Cardiac muscle cell (in vitro differentiated cells and primary cell): ENCODE data around the gene NUP205. TPM values are rescaled to one million over a fixed set of nuclear protein-coding genes. Genes with fewer than 3 reads are reported as not detected.

Source experiments
- DNase-seq, 2 donors: peaks; one replicate each; pipeline versions ENCODE4 v3.0.0 to v3.0.0-alpha.2; 2010 to 2017; ENCODE audit warnings: low read depth in 1 of 2, low spot score in 1 of 2
- H3K27ac ChIP-seq: fragments of 200-600 bp; sonication (generic); 2 replicates; pipeline ENCODE4 v1.5.1; 2016
- H3K27me3 ChIP-seq: fragments of 200-600 bp; sonication (generic); 2 replicates; pipeline ENCODE4 v1.6.0; 2016; ENCODE audit warnings: control low read depth
- H3K36me3 ChIP-seq: fragments of 200-600 bp; sonication (generic); 2 replicates; pipeline ENCODE4 v1.5.1; 2016; ENCODE audit warnings: control low read depth
- H3K4me1 ChIP-seq: fragments of 200-600 bp; sonication (generic); 2 replicates; pipeline ENCODE4 v1.8.1; 2017; ENCODE audit warnings: low read depth, mild to moderate bottlenecking, mixed run types
- H3K4me3 ChIP-seq: fragments of 200-600 bp; sonication (generic); 2 replicates; pipeline ENCODE4 v1.5.1; 2016; ENCODE audit warnings: mild to moderate bottlenecking
- H3K9me3 ChIP-seq: fragments of 200-600 bp; sonication (generic); 2 replicates; pipeline ENCODE4 v1.5.1; 2017; ENCODE audit warnings: low read depth, mild to moderate bottlenecking, control low read depth
- polyA plus RNA-seq: library from polyadenylated mRNA; unstranded; fragments of >200 nt; fragmentation: Nextera tagmentation; extraction: Ambion mirVana; gene quantifications from 2 replicates; pipeline ENCODE4 v1.2.1, GENCODE V29; 2016
- total RNA-seq: library from RNA; depleted of rRNA; stranded (reverse); fragments of >200 nt; gene quantifications from 2 replicates; pipeline ENCODE4 v1.2.3, GENCODE V29; 2016
- TF ChIP-seq, protein P1 (sequence below): IDR thresholded peaks from 2 replicates; pipeline ENCODE4 v1.5.1; 2012; ENCODE audit warnings: low read depth, mild to moderate bottlenecking, low read length

The NUP205 gene
- total and polyA plus RNA-seq, 2 experiments from 2014 or later = 21.8 to 33.9 TPM

- TF ChIP-seq, protein P1, sequence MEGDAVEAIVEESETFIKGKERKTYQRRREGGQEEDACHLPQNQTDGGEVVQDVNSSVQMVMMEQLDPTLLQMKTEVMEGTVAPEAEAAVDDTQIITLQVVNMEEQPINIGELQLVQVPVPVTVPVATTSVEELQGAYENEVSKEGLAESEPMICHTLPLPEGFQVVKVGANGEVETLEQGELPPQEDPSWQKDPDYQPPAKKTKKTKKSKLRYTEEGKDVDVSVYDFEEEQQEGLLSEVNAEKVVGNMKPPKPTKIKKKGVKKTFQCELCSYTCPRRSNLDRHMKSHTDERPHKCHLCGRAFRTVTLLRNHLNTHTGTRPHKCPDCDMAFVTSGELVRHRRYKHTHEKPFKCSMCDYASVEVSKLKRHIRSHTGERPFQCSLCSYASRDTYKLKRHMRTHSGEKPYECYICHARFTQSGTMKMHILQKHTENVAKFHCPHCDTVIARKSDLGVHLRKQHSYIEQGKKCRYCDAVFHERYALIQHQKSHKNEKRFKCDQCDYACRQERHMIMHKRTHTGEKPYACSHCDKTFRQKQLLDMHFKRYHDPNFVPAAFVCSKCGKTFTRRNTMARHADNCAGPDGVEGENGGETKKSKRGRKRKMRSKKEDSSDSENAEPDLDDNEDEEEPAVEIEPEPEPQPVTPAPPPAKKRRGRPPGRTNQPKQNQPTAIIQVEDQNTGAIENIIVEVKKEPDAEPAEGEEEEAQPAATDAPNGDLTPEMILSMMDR = no peak
- Histone ChIP-seq H3K9me3 (no peaks in the 10 kb centered on the region), H3K4me1 (no peaks in the 10 kb centered on the region), H3K27me3 (no peaks in the 10 kb centered on the region), H3K4me3 (no peak overlapping the region), H3K27ac (no peak overlapping the region), H3K36me3 (peaks cover 36% of the 10 kb centered on the region)
- DNase-seq = no peak
These were observed 14.1 kb downstream of the NUP205 start for GRCh38 chr7:135571834-135572233.

DNA sequence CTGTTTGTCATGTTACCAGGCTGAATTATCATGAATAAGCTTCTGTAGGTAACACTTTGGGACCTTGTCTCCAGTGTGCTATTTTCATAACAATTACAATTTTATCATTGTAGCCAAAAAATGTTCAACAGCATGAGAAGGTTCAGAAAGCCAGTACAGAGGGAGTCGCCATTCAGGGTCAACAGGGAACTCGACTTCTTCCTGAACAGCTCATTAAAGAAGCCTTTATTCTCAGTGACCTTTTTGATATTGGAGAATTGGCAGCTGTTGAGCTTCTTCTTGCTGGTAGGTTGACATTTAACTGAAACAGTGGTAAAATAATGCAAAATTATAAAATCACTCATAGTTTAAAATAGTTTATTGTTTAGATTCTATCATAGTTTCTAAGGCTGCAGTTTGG, 15.8 kb downstream of the NUP205 start:
- TF ChIP-seq, protein P1 = no peak
- Histone ChIP-seq H3K27ac (no peak overlapping the region), H3K36me3 (peaks cover 53% of the 10 kb centered on the region), H3K4me1 (no peaks in the 10 kb centered on the region), H3K9me3 (no peaks in the 10 kb centered on the region), H3K4me3 (no peak overlapping the region), H3K27me3 (no peaks in the 10 kb centered on the region)
- no peak for DNase-seq

DNA sequence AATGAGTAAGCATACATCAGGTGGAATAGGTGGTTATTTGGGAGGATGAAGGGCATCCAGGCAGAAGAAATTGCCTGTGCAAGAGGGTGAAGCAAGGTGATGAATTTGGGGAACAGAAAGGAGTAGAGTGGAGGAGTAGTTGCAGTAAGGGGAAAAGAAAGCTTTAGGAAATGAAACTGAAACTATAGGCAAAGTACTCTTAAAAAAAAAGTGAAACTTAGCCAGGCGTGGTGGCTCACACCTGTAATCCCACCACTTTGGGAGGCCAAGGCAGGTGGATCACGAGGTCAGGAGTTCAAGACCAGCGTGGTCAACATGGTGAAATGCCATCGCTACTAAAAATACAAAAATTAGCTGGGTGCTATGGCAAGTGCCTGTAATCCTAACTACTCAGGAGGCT, 17.6 kb downstream of the NUP205 start:
- Histone ChIP-seq H3K9me3 (no peaks in the 10 kb centered on the region), H3K36me3 (peaks cover 71% of the 10 kb centered on the region), H3K27ac (no peak overlapping the region), H3K27me3 (no peaks in the 10 kb centered on the region), H3K4me1 (no peaks in the 10 kb centered on the region), H3K4me3 (no peak overlapping the region)
- TF ChIP-seq, protein P1 = no peak
- no peak for DNase-seq

DNA sequence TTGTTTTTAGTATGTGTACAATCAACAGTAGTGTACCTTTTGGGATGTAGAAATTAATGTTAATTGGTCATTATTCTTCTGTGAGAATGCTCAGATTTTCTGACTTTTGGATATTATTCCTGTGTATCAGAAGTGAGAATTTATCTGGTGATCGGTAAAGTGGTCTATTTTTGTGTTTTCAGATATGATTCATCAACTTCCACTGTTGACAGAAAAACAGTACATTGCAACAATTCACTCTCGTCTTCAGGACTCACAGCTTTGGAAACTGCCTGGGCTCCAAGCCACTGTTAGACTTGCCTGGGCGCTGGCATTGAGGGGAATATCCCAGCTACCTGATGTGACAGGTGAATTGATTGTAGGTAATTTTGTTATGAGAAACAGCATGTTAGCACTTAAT, 20.9 kb downstream of the NUP205 start:
- Histone ChIP-seq H3K4me3 (no peak overlapping the region), H3K27ac (no peak overlapping the region), H3K27me3 (no peaks in the 10 kb centered on the region), H3K4me1 (no peaks in the 10 kb centered on the region), H3K9me3 (no peaks in the 10 kb centered on the region), H3K36me3 (peaks cover 85% of the 10 kb centered on the region)
- no peak for DNase-seq
- TF ChIP-seq, protein P1 = no peak

GRCh38 chr7:135584362-135585353, 26.9 kb downstream of the NUP205 start:
- peak in 1 of 2 donors; percentile 18 for DNase-seq

More at GRCh38 chr7:135584362-135585353, 26.9 kb downstream of the NUP205 start:
- TF ChIP-seq, protein P1 = no peak
- Histone ChIP-seq H3K9me3 (no peaks in the 10 kb centered on the region), H3K27me3 (no peaks in the 10 kb centered on the region), H3K27ac (no peak overlapping the region), H3K36me3 (peaks cover 71% of the 10 kb centered on the region), H3K4me3 (no peak overlapping the region), H3K4me1 (no peaks in the 10 kb centered on the region)
